Lung (tissue), 12 donors: ENCODE data around the gene DSP. TPM values are rescaled to one million over a fixed set of nuclear protein-coding genes. Genes with fewer than 3 reads are reported as not detected.

Source experiments
- ATAC-seq: fragments of 200-7000 bp; cut with Tn5 transposase; one replicate; pipeline ENCODE4 v1.9.1; 2020; ENCODE audit warnings: moderate number of reproducible peaks; ENCODE audit not compliant: insufficient read depth, low FRiP score
- DNase-seq, 3 donors: peaks; one replicate each; pipeline ENCODE4 v3.0.0-alpha.2; 2013 to 2017
- H3K27ac ChIP-seq, 2 donors: one replicate each; pipeline ENCODE4 v1.5.1; 2013; ENCODE audit warnings: mild to moderate bottlenecking in 2 of 2, moderate library complexity in 2 of 2, control low read depth in 1 of 2, inconsistent platforms in 1 of 2, low read depth in 1 of 2, low read length in 1 of 2
- H3K27me3 ChIP-seq, 3 donors: one replicate each; pipeline ENCODE4 v1.5.1; 2013; ENCODE audit warnings: low read length in 2 of 3; ENCODE audit not compliant: control insufficient read depth in 3 of 3, insufficient read depth in 3 of 3
- H3K36me3 ChIP-seq, 4 donors: one replicate each; pipeline ENCODE4 v1.5.1; 2013; ENCODE audit warnings: low read length in 4 of 4, mild to moderate bottlenecking in 1 of 4, moderate library complexity in 1 of 4; ENCODE audit not compliant: control insufficient read depth in 4 of 4, insufficient read depth in 4 of 4
- H3K4me1 ChIP-seq, 5 donors: one replicate each; pipeline ENCODE4 v1.5.1; 2013; ENCODE audit warnings: low read length in 5 of 5, mild to moderate bottlenecking in 2 of 5, moderate library complexity in 1 of 5; ENCODE audit not compliant: control insufficient read depth in 5 of 5, insufficient read depth in 5 of 5
- H3K4me3 ChIP-seq: one replicate; pipeline ENCODE4 v1.5.1; 2013; ENCODE audit warnings: mild to moderate bottlenecking, control low read depth, moderate library complexity
- H3K9ac ChIP-seq, 2 donors: one replicate each; pipeline ENCODE4 v1.5.1; 2013; ENCODE audit warnings: low read length in 2 of 2, control low read depth in 1 of 2; ENCODE audit not compliant: insufficient read depth in 1 of 2
- H3K9me3 ChIP-seq, 4 donors: one replicate each; pipeline ENCODE4 v1.5.1; 2013; ENCODE audit warnings: low read length in 3 of 4, mild to moderate bottlenecking in 1 of 4, moderate library complexity in 1 of 4; ENCODE audit not compliant: control insufficient read depth in 4 of 4, insufficient read depth in 3 of 4
- CTCF ChIP-seq: IDR thresholded peaks from 2 replicates; pipeline ENCODE4 v1.5.1; 2012; ENCODE audit warnings: mild to moderate bottlenecking; ENCODE audit errors: control extremely low read depth, extremely low read depth
- WGBS, 2 donors: extraction: QIAGEN DNeasy Blood & Tissue Kit; methylation state at CpG; one replicate each; pipeline ENCODE4 v1.1.7; 2013; 5-methylcytosine and 5-hydroxymethylcytosine counted together
- polyA plus RNA-seq, 2 donors: library from polyadenylated mRNA; stranded (reverse); fragments of 200-250 nt; gene quantifications; one replicate each; pipeline ENCODE4 v1.2.1, GENCODE V29; 2013
- total RNA-seq, 2 donors: library from RNA; depleted of rRNA in 1 of 2; stranded (reverse); fragments of >200 nt in 1 of 2; gene quantifications; one replicate each; pipeline ENCODE4 v1.2.1, GENCODE V29; 2014 to 2021
- donor health status: control.
- donor health status: control.
- donor health status: Bipolar disorder and iron deficiency.
- donor health status: healthy.
- donor health status: DM: yes; HTN: yes; CAD: no.

DSP gene
- total and polyA plus RNA-seq, 4 donors, result 2.9 to 73.2 (median 19.4) TPM

- DNase-seq (no peak), ATAC-seq (no peak)
- Histone ChIP-seq H3K9me3 (no peaks in the 10 kb centered on the region), H3K9ac (no peak overlapping the region), H3K4me3 (no peak overlapping the region), H3K27me3 (peaks cover 0 to 18% (median 14%) of the 10 kb centered on the region in 3 donors), H3K27ac (peak overlapping the region in 1 of 2 donors; percentile 41), H3K36me3 (no peaks in the 10 kb centered on the region), H3K4me1 (peaks cover 0 to 14% (median 4%) of the 10 kb centered on the region in 5 donors)
- no peak for TF ChIP-seq CTCF
- WGBS, 2 donors, result 93 to 98% methylated on average over 4 of the region's 4 CpGs
Observed at GRCh38 chr6:7547315-7547714, 5.8 kb downstream of the DSP start.

DNA sequence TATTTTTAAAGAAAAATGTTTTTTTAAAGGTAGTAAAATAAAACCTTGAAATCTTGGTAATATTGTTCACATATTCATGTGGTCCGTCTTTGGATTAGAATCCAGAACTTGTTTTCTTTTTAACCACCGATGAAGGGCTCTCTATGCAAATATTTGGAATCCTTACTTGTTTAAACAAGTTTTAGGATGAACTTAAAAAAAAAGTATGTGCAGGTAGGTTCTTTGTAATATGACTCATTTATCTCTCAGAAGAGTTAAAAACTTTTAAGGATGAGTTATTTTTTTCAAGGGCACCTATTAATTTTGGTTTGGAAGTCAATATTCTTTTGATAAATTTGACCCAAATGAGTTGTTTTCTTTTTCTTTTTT, 8.9 kb downstream of the DSP start:
- peaks cover 0 to 6% (median 2%) of the 10 kb centered on the region in 3 donors for H3K27me3 ChIP-seq
- no peaks in the 10 kb centered on the region for H3K9me3 ChIP-seq
- H3K36me3 ChIP-seq, result no peaks in the 10 kb centered on the region
- DNase-seq (no peak), ATAC-seq (no peak)
- H3K9ac ChIP-seq, result no peak overlapping the region
- no peak overlapping the region for H3K4me3 ChIP-seq
- TF ChIP-seq CTCF, result no peak
- no peak overlapping the region for H3K27ac ChIP-seq
- peaks cover 1 to 14% (median 4%) of the 10 kb centered on the region in 5 donors for H3K4me1 ChIP-seq
- 73 to 81% methylated on average over 2 of the region's 2 CpGs for WGBS, 2 donors

DNA sequence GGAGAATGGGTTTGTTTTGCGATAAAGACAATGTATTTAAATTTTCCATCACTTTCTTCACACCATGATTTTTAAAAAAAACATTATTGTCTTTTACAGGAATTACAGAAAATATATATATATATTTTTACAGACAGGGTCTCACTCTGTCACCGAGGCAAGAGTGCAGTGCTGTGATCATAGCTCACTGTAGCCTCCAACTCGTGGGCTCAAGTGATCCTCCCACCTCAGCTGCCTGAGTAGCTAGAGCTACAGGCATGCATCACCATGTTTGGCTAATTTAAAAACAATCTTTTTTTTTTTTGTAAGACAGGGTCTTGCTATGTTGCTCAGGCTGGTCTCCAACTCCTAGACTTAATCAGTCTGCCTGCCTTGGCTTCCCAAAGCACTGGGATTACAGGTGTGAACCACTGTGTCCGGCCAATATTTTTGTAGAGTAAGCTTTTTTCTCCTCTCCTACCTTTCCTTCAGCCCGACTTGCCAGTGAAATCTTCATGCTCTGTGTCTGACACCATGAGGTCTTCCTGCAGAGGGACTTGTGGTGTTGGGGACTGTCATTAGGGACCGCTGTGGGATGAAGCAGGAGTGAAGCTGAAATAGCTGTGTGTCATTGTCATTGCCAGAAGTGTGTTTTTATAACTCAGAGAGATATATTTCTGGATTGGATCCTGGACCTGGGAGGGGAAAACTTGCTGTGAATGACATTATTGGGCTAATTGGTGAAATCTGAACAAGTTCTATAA, 13.2 kb downstream of the DSP start:
- H3K9me3 ChIP-seq, result no peaks in the 10 kb centered on the region
- H3K27ac ChIP-seq, result no peak overlapping the region
- TF ChIP-seq CTCF, result no peak

GRCh38 chr6:7555671-7556070, 14.2 kb downstream of the DSP start:
- no peak for ATAC-seq
- 89 to 91% methylated on average over 11 of the region's 11 CpGs for WGBS, 2 donors
- peaks cover 0 to 6% (median 4%) of the 10 kb centered on the region in 5 donors for H3K4me1 ChIP-seq
- H3K27me3 ChIP-seq, result peaks cover 0 to 2% (median 0%) of the 10 kb centered on the region in 3 donors
- DNase-seq, result no peak
- peaks cover 0 to 4% (median 0%) of the 10 kb centered on the region in 4 donors for H3K36me3 ChIP-seq
- no peak overlapping the region for H3K27ac ChIP-seq
- H3K4me3 ChIP-seq, result no peak overlapping the region
- H3K9me3 ChIP-seq, result no peaks in the 10 kb centered on the region
- no peak for TF ChIP-seq CTCF
- no peak overlapping the region for H3K9ac ChIP-seq

More for the DNA sequence above, 13.2 kb downstream of the DSP start:
- Histone ChIP-seq H3K9ac (no peak overlapping the region), H3K4me3 (no peak overlapping the region), H3K27me3 (peaks cover 0 to 2% (median 0%) of the 10 kb centered on the region in 3 donors), H3K4me1 (peaks cover 0 to 6% (median 4%) of the 10 kb centered on the region in 5 donors), H3K36me3 (peaks cover 0 to 4% (median 0%) of the 10 kb centered on the region in 4 donors)
- ATAC-seq, result no peak
- no peak for DNase-seq
- 85 to 93% methylated on average over 6 of the region's 6 CpGs for WGBS, 2 donors
